HepG2 (cell line): ENCODE data around the gene RPL39. TPM values are rescaled to one million over a fixed set of nuclear protein-coding genes. Genes with fewer than 3 reads are reported as not detected.

Experiments used
- ATAC-seq: fragments of 200-7000 bp; cut with Tn5 transposase; 3 replicates; pipeline ENCODE4 v1.9.1; 2020; ENCODE audit warnings: mild to moderate bottlenecking, moderate library complexity
- BruUV-seq: library from RNA; stranded (reverse); fragments of 400-500 nt; replicated peaks from 2 replicates; lab custom pipeline; 2021; lab: Mats Ljungman, UMichigan
- CTCF ChIA-PET: fragments of 300-600 bp; formaldehyde crosslinking; extraction: SDS; loops from one replicate; lab custom pipeline; 2021; ENCODE audit warnings: low total read pairs, inconsistent platforms, low intra/inter-chr PET ratio; lab: Yijun Ruan, JAX
- POLR2A ChIA-PET: fragments of 350-600 bp; sonication (Branson Sonifier 250); formaldehyde crosslinking; loops from one replicate; lab custom pipeline; 2020; ENCODE audit warnings: antibody characterized with exemption, inconsistent platforms; lab: Yijun Ruan, JAX
- DNase-seq: peaks from one replicate; pipeline ENCODE4 v3.0.0-alpha.2; 2015; ENCODE audit warnings: low spot score
- FAIRE-seq: peaks from 3 replicates; lab custom pipeline; 2011; peaks lifted over from hg19 to GRCh38; lab: Jason Lieb, UNC
- H2AFZ ChIP-seq: one replicate; pipeline ENCODE4 v1.6.1; 2011; ENCODE audit warnings: low read length, inconsistent platforms
- H3K27ac ChIP-seq: fragments of 300-600 bp; 3 replicates; pipeline ENCODE4 v1.8.0; 2011; ENCODE audit warnings: mixed run types, mild to moderate bottlenecking, mixed read lengths, low read length, inconsistent platforms; ENCODE audit not compliant: insufficient read depth; ENCODE audit errors: extremely low read length
- H3K27me3 ChIP-seq, 2 experiments: fragments of 200-600 bp in 1 of 2; 2 replicates in 1 of 2; 3 replicates in 1 of 2; pipeline versions ENCODE4 v1.6.0 to v1.8.0; 2011; ENCODE audit warnings: low read length in 2 of 2, mild to moderate bottlenecking in 2 of 2, moderate library complexity in 2 of 2, inconsistent platforms in 1 of 2; ENCODE audit not compliant: insufficient read depth in 2 of 2, control insufficient read depth in 1 of 2
- H3K36me3 ChIP-seq, 2 experiments: fragments of 200-600 bp in 1 of 2; replicated peaks in 1 of 2; 2 replicates in 1 of 2; 3 replicates in 1 of 2; pipeline versions ENCODE4 v1.5.1 to v1.8.0; 2011; ENCODE audit warnings: low read length in 2 of 2, inconsistent platforms in 1 of 2; ENCODE audit not compliant: insufficient read depth in 2 of 2, control insufficient read depth in 1 of 2
- H3K4me1 ChIP-seq: 2 replicates; pipeline ENCODE4 v1.5.1; 2012; ENCODE audit warnings: low read length, inconsistent platforms; ENCODE audit not compliant: insufficient read depth
- H3K4me2 ChIP-seq: 2 replicates; pipeline ENCODE4 v1.6.0; 2011; ENCODE audit warnings: low read depth, low read length, inconsistent platforms
- H3K4me3 ChIP-seq, 3 experiments: fragments of 200-600 bp in 1 of 3; sonication (generic), shearing (Covaris generic) in 1 of 3; replicated peaks in 1 of 3; 2 replicates each; pipeline ENCODE4 v1.5.1; 2011 to 2016; ENCODE audit warnings: low read length in 3 of 3, inconsistent platforms in 2 of 3, low read depth in 2 of 3, mild to moderate bottlenecking in 2 of 3, control low read depth in 1 of 3, mixed read lengths in 1 of 3; ENCODE audit not compliant: insufficient read depth in 1 of 3
- H3K79me2 ChIP-seq: one replicate; pipeline ENCODE4 v1.6.1; 2011; ENCODE audit warnings: low read length, inconsistent platforms; ENCODE audit not compliant: insufficient read depth
- H3K9ac ChIP-seq: 2 replicates; pipeline ENCODE4 v1.6.0; 2011; ENCODE audit warnings: mild to moderate bottlenecking, low read depth, low read length, inconsistent platforms; ENCODE audit not compliant: insufficient read depth
- H3K9me3 ChIP-seq: 2 replicates; pipeline ENCODE4 v1.5.1; 2012; ENCODE audit warnings: mild to moderate bottlenecking, low read length
- H4K20me1 ChIP-seq: 2 replicates; pipeline ENCODE4 v1.6.0; 2011; ENCODE audit warnings: inconsistent platforms, mild to moderate bottlenecking, low read length, moderate library complexity; ENCODE audit not compliant: insufficient read depth
- CCAR2 ChIP-seq: fragments of 200-400 bp; formaldehyde crosslinking; optimal IDR thresholded peaks from 2 replicates; pipeline ENCODE3; 2018; ENCODE audit warnings: low read depth, mild to moderate bottlenecking, low read length, moderate library complexity
- DNMT3B ChIP-seq: conservative IDR thresholded peaks from 2 replicates; pipeline ENCODE4 v1.6.1; 2016; ENCODE audit warnings: missing biosample characterization, control low read depth
- NFYC ChIP-seq: IDR thresholded peaks from 2 replicates; pipeline ENCODE4 v1.6.1; 2016; ENCODE audit warnings: missing genetic modification reagents, missing compliant biosample characterization
- YY1 ChIP-seq: IDR thresholded peaks from 2 replicates; pipeline ENCODE4 v1.6.1; 2011; ENCODE audit warnings: low read length, low read depth, moderate library complexity, mild to moderate bottlenecking; ENCODE audit not compliant: insufficient read depth, insufficient replicate concordance
- ZNF709 ChIP-seq: sonication (generic); formaldehyde crosslinking; IDR thresholded peaks from 2 replicates; pipeline ENCODE4 v1.5.0; 2020; ENCODE audit warnings: mild to moderate bottlenecking, missing genetic modification reagents
- ZNF746 ChIP-seq: sonication (generic); formaldehyde crosslinking; IDR thresholded peaks from 2 replicates; pipeline ENCODE4 v1.8.0; 2022; ENCODE audit warnings: mild to moderate bottlenecking, missing genetic modification reagents
- WGBS: methylation state at CpG from one replicate; pipeline ENCODE4 v1.1.6; 2017; ENCODE audit warnings: low lambda C conversion rate; 5-methylcytosine and 5-hydroxymethylcytosine counted together
- in situ Hi-C: cut with HindIII; loops from 2 replicates; pipeline ENCODE4 v1.10.0; 2017; ENCODE audit warnings: low pct_unique_long_range_greater_than_20kb; ENCODE audit not compliant: extremely low pct_ligation_motif_present
- intact Hi-C: fragments of 100-400 bp; cut with micrococcal nuclease; formaldehyde crosslinking; loops from one replicate; pipeline ENCODE4 v1.10.0; 2022; ENCODE audit not compliant: unreplicated experiment
- polyA plus RNA-seq, 8 experiments: library from polyadenylated mRNA; depleted of rRNA in 3 of 8; stranded (reverse) in 7 of 8; unstranded in 1 of 8; fragments of >200 nt; fragmentation: Illumina TruSeq in 4 of 8; extraction: Trizol in 4 of 8; gene quantifications; 2 replicates each; pipeline versions ENCODE4 v1.2.1 to v1.2.3, GENCODE V29; 2011 to 2016; ENCODE audit warnings: low read depth in 4 of 8, missing spikeins in 1 of 8, mixed read lengths in 1 of 8; ENCODE audit not compliant: insufficient read depth in 1 of 8
- total RNA-seq, 5 experiments: library from RNA; depleted of rRNA; stranded (reverse); fragments of >200 nt; fragmentation: Illumina TruSeq; extraction: Trizol; gene quantifications; 2 replicates each; pipeline ENCODE4 v1.2.3, GENCODE V29; 2016; ENCODE audit warnings: low read depth in 1 of 5
- TF ChIP-seq, protein P1 (sequence below): sonication (generic); formaldehyde crosslinking; IDR thresholded peaks from 2 replicates; pipeline ENCODE4 v1.9.0; 2021; ENCODE audit warnings: missing genetic modification reagents, borderline replicate concordance
- TF ChIP-seq, protein P2 (sequence below): sonication (generic); formaldehyde crosslinking; IDR thresholded peaks from 2 replicates; pipeline ENCODE4 v1.4.0; 2020; ENCODE audit warnings: missing genetic modification reagents
- TF ChIP-seq, protein P3 (sequence below): sonication (generic); formaldehyde crosslinking; IDR thresholded peaks from 2 replicates; pipeline ENCODE4 v1.5.0; 2020; ENCODE audit warnings: missing genetic modification reagents, mild to moderate bottlenecking, borderline replicate concordance

RPL39 gene
- total and polyA plus RNA-seq, 2 of the 13 experiments (the other 11 are each of a cell fraction or from before 2014, with no cell fraction given): 2,312 to 3,547 TPM

DNA sequence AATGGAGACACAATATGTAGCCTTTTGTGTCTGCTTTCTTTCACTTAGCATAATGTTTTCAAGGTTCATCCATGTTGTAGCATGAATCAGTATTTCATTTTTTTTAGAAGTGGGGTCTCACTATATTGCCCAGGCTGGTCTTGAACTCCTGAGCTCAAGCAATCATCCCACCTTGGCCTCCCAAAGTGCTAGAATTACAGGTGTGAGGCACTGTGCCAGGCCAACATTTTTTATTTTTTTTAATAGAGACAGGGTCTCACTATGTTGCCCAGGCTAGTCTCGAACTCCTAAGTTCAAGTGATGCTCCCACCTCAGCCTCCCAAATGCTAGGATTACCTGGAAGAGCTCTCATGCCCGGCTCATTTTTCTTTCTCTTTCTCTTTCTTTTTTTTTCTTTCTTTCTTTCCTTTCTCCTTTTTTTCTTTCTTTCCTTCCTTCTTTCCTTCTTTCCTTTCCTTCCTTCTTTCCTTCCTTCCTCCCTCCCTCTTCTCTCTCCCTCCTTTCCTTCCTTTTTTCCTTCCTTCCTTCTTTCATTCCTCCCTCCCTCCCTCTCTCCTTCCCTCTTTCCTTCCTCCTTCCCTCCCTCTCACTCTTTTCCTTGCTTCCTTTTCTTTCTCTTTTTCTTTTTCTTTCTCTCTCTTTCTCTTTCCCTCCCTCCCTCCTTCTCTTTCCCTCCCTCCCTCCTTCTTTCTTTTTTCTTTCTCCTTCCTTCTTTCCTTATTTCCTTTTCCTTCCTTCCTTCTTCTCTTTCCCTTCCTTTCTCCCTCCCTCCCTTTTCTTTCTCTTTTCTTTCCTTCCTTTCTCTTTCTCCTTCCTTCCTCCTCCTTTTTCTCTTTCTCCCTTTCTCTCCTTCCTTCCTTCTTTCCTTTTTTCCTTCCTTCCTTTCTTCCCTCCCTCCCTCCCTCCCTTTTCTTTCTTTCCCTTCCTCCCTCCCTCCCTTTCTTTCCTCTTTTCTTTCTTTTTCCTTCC is 10.1 kb upstream of the RPL39 start:
- no peaks in the 10 kb centered on the region for H3K36me3 ChIP-seq
- H3K79me2 ChIP-seq: no peaks in the 10 kb centered on the region
- intact Hi-C loops (no loop called here), in situ Hi-C loops (no loop called here)
- no peak overlapping the region for H2AFZ ChIP-seq
- no peak overlapping the region for H3K27ac ChIP-seq
- TF ChIP-seq DNMT3B (CRISPR knock-in tag) (no peak), CCAR2 (no peak), YY1 (no peak), ZNF709 (CRISPR knock-in tag) (no peak), ZNF746 (CRISPR knock-in tag) (no peak), NFYC (CRISPR knock-in tag) (no peak)
- TF ChIP-seq, protein P1, sequence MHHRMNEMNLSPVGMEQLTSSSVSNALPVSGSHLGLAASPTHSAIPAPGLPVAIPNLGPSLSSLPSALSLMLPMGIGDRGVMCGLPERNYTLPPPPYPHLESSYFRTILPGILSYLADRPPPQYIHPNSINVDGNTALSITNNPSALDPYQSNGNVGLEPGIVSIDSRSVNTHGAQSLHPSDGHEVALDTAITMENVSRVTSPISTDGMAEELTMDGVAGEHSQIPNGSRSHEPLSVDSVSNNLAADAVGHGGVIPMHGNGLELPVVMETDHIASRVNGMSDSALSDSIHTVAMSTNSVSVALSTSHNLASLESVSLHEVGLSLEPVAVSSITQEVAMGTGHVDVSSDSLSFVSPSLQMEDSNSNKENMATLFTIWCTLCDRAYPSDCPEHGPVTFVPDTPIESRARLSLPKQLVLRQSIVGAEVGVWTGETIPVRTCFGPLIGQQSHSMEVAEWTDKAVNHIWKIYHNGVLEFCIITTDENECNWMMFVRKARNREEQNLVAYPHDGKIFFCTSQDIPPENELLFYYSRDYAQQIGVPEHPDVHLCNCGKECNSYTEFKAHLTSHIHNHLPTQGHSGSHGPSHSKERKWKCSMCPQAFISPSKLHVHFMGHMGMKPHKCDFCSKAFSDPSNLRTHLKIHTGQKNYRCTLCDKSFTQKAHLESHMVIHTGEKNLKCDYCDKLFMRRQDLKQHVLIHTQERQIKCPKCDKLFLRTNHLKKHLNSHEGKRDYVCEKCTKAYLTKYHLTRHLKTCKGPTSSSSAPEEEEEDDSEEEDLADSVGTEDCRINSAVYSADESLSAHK: no peak
- TF ChIP-seq, protein P2, sequence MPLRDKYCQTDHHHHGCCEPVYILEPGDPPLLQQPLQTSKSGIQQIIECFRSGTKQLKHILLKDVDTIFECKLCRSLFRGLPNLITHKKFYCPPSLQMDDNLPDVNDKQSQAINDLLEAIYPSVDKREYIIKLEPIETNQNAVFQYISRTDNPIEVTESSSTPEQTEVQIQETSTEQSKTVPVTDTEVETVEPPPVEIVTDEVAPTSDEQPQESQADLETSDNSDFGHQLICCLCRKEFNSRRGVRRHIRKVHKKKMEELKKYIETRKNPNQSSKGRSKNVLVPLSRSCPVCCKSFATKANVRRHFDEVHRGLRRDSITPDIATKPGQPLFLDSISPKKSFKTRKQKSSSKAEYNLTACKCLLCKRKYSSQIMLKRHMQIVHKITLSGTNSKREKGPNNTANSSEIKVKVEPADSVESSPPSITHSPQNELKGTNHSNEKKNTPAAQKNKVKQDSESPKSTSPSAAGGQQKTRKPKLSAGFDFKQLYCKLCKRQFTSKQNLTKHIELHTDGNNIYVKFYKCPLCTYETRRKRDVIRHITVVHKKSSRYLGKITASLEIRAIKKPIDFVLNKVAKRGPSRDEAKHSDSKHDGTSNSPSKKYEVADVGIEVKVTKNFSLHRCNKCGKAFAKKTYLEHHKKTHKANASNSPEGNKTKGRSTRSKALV (CRISPR knock-in tag): no peak
- TF ChIP-seq, protein P3, sequence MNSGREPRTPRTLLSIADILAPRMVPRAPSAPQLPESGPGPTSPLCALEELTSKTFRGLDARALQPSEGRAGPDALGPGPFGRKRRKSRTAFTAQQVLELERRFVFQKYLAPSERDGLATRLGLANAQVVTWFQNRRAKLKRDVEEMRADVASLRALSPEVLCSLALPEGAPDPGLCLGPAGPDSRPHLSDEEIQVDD (CRISPR knock-in tag): no peak
- FAIRE-seq: no peak
- no TSS peak for BruUV-seq
- H3K4me1 ChIP-seq: no peaks in the 10 kb centered on the region
- H3K4me2 ChIP-seq: no peak overlapping the region
- ChIA-PET CTCF (no interaction called here), POLR2A (no interaction called here)
- no peaks in the 10 kb centered on the region for H4K20me1 ChIP-seq
- no peak overlapping the region for H3K9ac ChIP-seq
- no peaks in the 10 kb centered on the region for H3K27me3 ChIP-seq
- H3K4me3 ChIP-seq: no peak overlapping the region
- H3K9me3 ChIP-seq: no peaks in the 10 kb centered on the region
- WGBS: 73% methylated on average over 2 of the region's 2 CpGs
- DNase-seq: no peak
- no peak for ATAC-seq
